Left lung (tissue), 10 donors: ENCODE results near the gene PYGB. TPM values are rescaled to one million over a fixed set of nuclear protein-coding genes. Genes with fewer than 3 reads are reported as not detected.
A peak's percentile ranks its signal among the peaks of the same experiment; 100 is the strongest.

Experiments used
- ATAC-seq: fragments of 200-7000 bp; cut with Tn5 transposase; one replicate; pipeline ENCODE4 v1.9.1; 2020; ENCODE audit warnings: moderate library complexity
- DNase-seq, 4 donors: peaks; one replicate each; pipeline ENCODE4 v3.0.0-alpha.2; 2013 to 2020
- H3K27ac ChIP-seq, 2 donors: fragments of 200-600 bp; sonication (generic) in 1 of 2; one replicate each; pipeline versions ENCODE4 v1.5.0 to v1.8.0; 2020 to 2021
- H3K27me3 ChIP-seq, 2 donors: fragments of 200-600 bp; sonication (generic) in 1 of 2; one replicate each; pipeline versions ENCODE4 v1.5.0 to v1.8.0; 2020 to 2021
- H3K36me3 ChIP-seq, 2 donors: fragments of 200-600 bp; sonication (generic) in 1 of 2; one replicate each; pipeline versions ENCODE4 v1.5.0 to v1.8.0; 2020 to 2021
- H3K4me1 ChIP-seq, 2 donors: fragments of 200-600 bp; one replicate each; pipeline ENCODE4 v1.8.0; 2021
- H3K4me3 ChIP-seq, 2 donors: fragments of 200-600 bp; sonication (generic) in 1 of 2; one replicate each; pipeline versions ENCODE4 v1.5.0 to v1.8.0; 2020 to 2021; ENCODE audit warnings: mild to moderate bottlenecking in 1 of 2
- H3K9me3 ChIP-seq, 2 donors: fragments of 200-600 bp; sonication (generic) in 1 of 2; one replicate each; pipeline versions ENCODE4 v1.5.0 to v1.8.0; 2020 to 2021
- intact Hi-C, 2 donors: fragments of 100-400 bp; cut with DNase I; formaldehyde crosslinking; loops; one replicate each; pipeline versions ENCODE4 v1.11.2 to v1.14.2; 2022
- polyA plus RNA-seq, 6 donors: library from polyadenylated mRNA; unstranded; fragments of 120-200 nt; gene quantifications; one replicate each; pipeline ENCODE4 v1.2.1, GENCODE V29; 2013; ENCODE audit not compliant: insufficient read length in 6 of 6
- total RNA-seq, 2 donors: library from RNA; stranded (reverse); fragmentation: NEBNext Ultra II Directional; extraction: Animal tissue kit (Norgen Biotek cat#: 25700); gene quantifications; one replicate each; pipeline ENCODE4 v1.2.1, GENCODE V29; 2021
- TF ChIP-seq, protein P1 (sequence below), 2 donors: fragments of 200-600 bp; sonication (generic) in 1 of 2; IDR thresholded peaks; one replicate each; pipeline versions ENCODE4 v1.5.0 to v1.8.0; 2021; ENCODE audit warnings: antibody characterized with exemption in 2 of 2
- donor health status: DM: no; HTN: yes; CAD: no.
- donor health status: DM: no; HTN: no; CAD: no.

The PYGB gene
- total and polyA plus RNA-seq, 8 donors, result 37.8 to 81.3 (median 47.8) TPM

DNA sequence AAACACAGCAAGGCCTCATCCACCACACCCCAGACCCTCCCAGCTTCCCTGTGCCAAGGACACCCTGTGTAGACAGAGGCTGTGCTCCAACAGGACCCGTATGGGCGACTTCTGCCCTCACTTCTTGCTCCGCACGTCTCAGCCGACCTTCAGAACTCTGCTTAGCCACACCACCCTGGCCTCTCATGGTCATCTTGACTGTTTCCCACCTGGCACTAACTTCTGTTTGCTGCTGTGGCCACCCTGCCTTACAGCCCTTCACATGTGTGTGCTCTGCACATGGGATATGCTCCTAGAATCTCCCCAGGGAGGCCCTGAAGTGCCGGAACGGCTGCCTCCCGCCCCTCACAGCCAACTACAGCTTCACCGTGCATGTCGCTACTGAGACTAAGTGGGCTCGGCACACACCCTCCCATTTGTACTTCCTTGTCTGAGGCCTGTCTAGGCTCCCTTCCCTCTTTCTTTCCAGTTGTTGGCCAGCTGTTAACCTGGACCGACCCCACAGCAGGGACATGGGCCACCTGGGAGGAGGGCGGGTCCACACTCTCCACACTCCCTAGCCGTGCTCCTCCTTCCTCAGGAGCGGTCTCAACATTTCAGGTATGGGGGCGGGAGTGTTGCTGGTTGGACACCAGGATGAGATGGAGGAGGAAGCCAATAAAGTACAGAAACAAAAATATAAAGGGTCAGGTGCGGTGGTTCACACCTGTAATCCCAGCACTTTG lies 69.6 kb downstream of the PYGB start:
- Histone ChIP-seq H3K36me3 (peaks cover 0 to 43% of the 10 kb centered on the region in 2 donors), H3K27ac (peak overlapping the region; percentile 30 to 67), H3K4me1 (peaks cover 0 to 36% of the 10 kb centered on the region in 2 donors), H3K4me3 (no peak overlapping the region), H3K9me3 (no peaks in the 10 kb centered on the region), H3K27me3 (no peaks in the 10 kb centered on the region)
- TF ChIP-seq, protein P1, sequence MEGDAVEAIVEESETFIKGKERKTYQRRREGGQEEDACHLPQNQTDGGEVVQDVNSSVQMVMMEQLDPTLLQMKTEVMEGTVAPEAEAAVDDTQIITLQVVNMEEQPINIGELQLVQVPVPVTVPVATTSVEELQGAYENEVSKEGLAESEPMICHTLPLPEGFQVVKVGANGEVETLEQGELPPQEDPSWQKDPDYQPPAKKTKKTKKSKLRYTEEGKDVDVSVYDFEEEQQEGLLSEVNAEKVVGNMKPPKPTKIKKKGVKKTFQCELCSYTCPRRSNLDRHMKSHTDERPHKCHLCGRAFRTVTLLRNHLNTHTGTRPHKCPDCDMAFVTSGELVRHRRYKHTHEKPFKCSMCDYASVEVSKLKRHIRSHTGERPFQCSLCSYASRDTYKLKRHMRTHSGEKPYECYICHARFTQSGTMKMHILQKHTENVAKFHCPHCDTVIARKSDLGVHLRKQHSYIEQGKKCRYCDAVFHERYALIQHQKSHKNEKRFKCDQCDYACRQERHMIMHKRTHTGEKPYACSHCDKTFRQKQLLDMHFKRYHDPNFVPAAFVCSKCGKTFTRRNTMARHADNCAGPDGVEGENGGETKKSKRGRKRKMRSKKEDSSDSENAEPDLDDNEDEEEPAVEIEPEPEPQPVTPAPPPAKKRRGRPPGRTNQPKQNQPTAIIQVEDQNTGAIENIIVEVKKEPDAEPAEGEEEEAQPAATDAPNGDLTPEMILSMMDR (IDR thresholded peaks at IDR 0.05), result no peak
- ATAC-seq (peak; percentile 22), DNase-seq (peak in 2 of 4 donors; percentile 29 to 37)
- intact Hi-C loops, result no loop called here

DNA sequence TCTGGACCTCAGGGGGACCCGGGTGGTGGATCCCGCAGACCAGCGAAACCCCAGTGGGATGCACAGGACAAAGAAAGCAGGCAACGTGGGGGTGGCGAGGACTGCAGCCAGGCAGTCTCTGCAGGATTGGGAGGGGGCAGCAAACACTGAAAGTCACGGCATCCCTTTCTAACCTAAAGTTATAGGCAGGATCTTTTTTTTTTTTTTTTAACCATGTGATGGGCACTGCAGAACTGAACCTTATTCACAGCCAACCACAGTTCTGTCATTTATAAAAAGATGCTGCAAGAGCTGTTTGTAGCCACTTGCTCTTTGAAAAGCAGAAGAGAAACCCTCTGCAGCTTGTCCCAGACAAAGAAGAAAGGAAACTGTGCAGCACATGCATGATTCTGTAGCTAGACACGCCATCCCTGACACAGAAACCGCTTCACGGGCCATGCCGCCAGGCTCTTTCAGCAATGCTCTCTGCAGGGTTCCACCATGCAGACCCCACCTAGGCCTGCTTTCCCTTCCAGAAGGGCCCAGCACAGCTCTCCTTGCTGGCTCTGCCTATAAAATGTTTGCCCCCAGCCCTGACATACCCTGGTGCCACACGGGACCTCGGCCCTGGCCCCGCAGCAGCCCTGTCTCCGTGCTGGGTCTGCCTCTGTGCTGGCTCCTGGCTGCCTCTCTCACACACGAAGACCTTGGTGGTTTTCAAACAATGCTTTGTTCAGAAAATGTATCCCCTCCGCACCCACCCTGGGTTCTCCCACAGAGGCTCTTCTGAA lies 70.8 kb downstream of the PYGB start:
- TF ChIP-seq, protein P1 (IDR thresholded peaks at IDR 0.05), result no peak
- peak overlapping the region in 1 of 2 donors; percentile 67 for H3K27ac ChIP-seq
- no peak overlapping the region for H3K4me3 ChIP-seq
- peak in 2 of 4 donors; percentile 38 to 72 for DNase-seq
- H3K36me3 ChIP-seq, result peaks cover 0 to 50% of the 10 kb centered on the region in 2 donors
- ATAC-seq, result peak; percentile 67
- H3K27me3 ChIP-seq, result no peaks in the 10 kb centered on the region
- no peaks in the 10 kb centered on the region for H3K9me3 ChIP-seq
- intact Hi-C loops, result no loop called here
- peaks cover 0 to 41% of the 10 kb centered on the region in 2 donors for H3K4me1 ChIP-seq

DNA sequence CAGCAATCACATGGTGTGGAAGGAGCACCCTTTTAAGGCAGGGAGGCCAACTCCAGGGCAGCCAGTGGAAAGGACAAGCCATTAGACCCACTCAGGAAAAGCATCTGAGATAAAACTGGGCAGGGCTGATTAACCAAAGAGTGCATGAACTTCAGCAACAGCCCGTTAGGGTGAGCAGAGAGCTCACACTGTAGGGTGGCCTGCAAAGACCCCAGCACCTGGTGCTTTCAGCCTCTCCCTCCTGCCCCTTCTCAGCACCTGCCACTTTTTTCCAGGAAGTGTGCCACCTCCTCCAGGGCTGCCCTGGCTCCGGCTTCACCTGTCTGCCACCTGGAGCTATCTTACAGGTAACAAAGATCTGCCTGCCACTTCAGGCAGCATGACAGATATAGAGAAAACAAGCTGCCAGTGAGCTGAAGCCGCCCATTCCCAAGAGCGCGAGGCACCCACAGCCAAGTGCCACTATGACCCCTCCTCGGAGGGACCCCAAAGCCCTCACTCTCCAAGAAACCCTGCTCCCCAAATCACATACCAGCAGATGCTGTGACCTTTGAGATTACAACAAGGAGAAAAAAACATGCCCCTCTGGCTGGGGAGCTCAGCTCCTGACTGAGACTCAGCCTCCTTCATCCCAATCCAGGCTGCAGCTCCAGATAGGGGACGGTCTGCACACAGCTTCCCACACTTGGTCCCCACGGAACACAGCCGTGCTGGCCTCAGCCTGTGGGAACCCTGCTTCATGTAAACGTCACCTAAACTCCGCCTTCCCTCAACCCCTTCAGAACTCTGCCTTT lies 71.6 kb downstream of the PYGB start:
- H3K27ac ChIP-seq, result peak overlapping the region in 1 of 2 donors; percentile 67
- no peak overlapping the region for H3K4me3 ChIP-seq
- no peaks in the 10 kb centered on the region for H3K27me3 ChIP-seq
- peak in 2 of 4 donors; percentile 28 to 67 for DNase-seq
- H3K36me3 ChIP-seq, result peaks cover 0 to 49% of the 10 kb centered on the region in 2 donors
- ATAC-seq, result no peak
- peaks cover 0 to 45% of the 10 kb centered on the region in 2 donors for H3K4me1 ChIP-seq
- TF ChIP-seq, protein P1 (IDR thresholded peaks at IDR 0.05), result no peak
- H3K9me3 ChIP-seq, result no peaks in the 10 kb centered on the region
- intact Hi-C loops, result no loop called here

DNA sequence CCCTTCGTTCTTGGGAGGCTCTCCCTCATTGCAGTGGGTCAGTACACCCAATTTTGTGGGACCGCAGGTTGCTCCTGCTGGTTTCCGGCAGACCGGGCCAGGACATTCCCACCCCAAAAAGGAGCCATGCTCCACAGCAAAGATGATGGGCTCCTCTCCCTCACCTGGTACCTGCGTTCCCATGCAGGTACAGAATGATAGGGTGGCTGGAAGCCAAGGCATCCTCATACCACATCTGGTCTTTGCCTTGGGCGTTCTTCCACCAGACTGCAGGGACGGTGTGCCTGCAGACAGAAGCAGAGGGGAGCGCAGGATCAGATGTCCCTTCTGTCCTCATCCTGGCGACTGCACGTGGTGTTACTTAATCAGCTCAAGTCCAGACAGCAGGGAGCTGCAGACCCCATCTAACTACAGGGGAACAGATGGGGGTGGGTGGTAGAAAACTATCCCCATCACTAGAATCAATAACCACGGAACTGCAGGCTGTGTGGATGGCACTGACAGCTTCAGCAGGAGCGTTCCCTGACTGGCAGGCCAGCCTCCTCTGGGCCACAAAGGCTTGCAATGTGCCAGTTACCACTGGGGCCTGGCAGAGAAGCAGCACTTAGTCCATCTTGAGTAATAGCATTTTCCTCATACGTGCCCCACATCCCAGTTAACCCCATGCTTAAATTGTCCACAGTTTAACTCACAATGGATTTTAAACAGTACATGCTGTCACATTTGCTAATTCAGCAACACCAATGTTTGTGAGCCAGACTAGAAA lies 72.3 kb downstream of the PYGB start:
- ATAC-seq, result no peak
- intact Hi-C loops, result no loop called here

More for the DNA sequence above, 72.3 kb downstream of the PYGB start:
- Histone ChIP-seq H3K4me1 (peaks cover 0 to 50% of the 10 kb centered on the region in 2 donors), H3K36me3 (peaks cover 0 to 41% of the 10 kb centered on the region in 2 donors), H3K9me3 (no peaks in the 10 kb centered on the region), H3K4me3 (no peak overlapping the region), H3K27ac (no peak overlapping the region), H3K27me3 (no peaks in the 10 kb centered on the region)
- DNase-seq, result peak in 1 of 4 donors; percentile 25
- TF ChIP-seq, protein P1 (IDR thresholded peaks at IDR 0.05), result no peak
